Skeletal muscle tissue (tissue), 4 donors: ENCODE data around the gene SOX6. TPM values are rescaled to one million over a fixed set of nuclear protein-coding genes. Genes with fewer than 3 reads are reported as not detected.

Experiments used
- H3K27ac ChIP-seq: one replicate; pipeline ENCODE4 v1.7.0; 2013; ENCODE audit warnings: mild to moderate bottlenecking, low read depth, low read length, inconsistent platforms
- H3K27me3 ChIP-seq, 3 donors: one replicate each; pipeline ENCODE4 v1.7.0; 2013; ENCODE audit warnings: low read length in 3 of 3; ENCODE audit not compliant: control insufficient read depth in 3 of 3, insufficient read depth in 3 of 3
- H3K36me3 ChIP-seq, 3 donors: one replicate each; pipeline ENCODE4 v1.7.0; 2013; ENCODE audit warnings: low read length in 3 of 3; ENCODE audit not compliant: control insufficient read depth in 3 of 3, insufficient read depth in 3 of 3
- H3K4me1 ChIP-seq, 3 donors: one replicate each; pipeline ENCODE4 v1.7.0; 2013; ENCODE audit warnings: low read length in 3 of 3, mild to moderate bottlenecking in 3 of 3; ENCODE audit not compliant: control insufficient read depth in 3 of 3, insufficient read depth in 3 of 3
- H3K4me3 ChIP-seq, 3 donors: one replicate each; pipeline ENCODE4 v1.7.0; 2013; ENCODE audit warnings: low read length in 3 of 3
- H3K9ac ChIP-seq, 3 donors: one replicate each; pipeline ENCODE4 v1.7.0; 2013; ENCODE audit warnings: low read length in 3 of 3, mild to moderate bottlenecking in 3 of 3, moderate library complexity in 2 of 3, low read depth in 1 of 3
- H3K9me3 ChIP-seq, 3 donors: one replicate each; pipeline ENCODE4 v1.7.0; 2013; ENCODE audit warnings: low read length in 3 of 3; ENCODE audit not compliant: control insufficient read depth in 3 of 3
- total RNA-seq: library from RNA; depleted of rRNA; stranded (reverse); fragments of >200 nt; gene quantifications from one replicate; pipeline ENCODE4 v1.2.3, GENCODE V29; 2014
- donor health status: Osteomylitis.

SOX6 gene
- total RNA-seq, 1 donor from 2014 or later, result 50.1 TPM

DNA sequence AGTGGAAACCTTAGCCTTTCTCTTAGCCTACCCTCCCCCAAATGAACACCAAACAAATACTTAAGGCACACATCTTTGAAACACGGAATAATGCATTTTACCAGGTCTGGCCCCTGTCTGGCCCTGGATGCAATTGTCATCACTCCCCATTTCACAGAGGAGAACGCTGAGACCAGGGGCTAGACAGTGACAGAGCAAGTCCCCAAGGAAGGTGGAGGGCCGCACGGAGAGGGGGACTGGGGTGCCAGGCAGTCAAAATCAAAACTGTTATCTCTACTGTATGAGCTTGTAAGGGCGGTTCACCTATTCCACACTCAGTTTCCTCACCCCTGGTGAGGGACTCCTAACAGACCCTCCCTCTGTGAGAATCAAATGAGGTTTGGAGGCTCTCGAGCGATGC lies 414.2 kb downstream of the SOX6 start:
- H3K27ac ChIP-seq, result no peak overlapping the region
- no peaks in the 10 kb centered on the region for H3K27me3 ChIP-seq
- H3K9ac ChIP-seq, result no peak overlapping the region
- H3K4me1 ChIP-seq, result peaks cover 0 to 6% (median 2%) of the 10 kb centered on the region in 3 donors
- H3K9me3 ChIP-seq, result peaks cover 0 to 3% (median 0%) of the 10 kb centered on the region in 3 donors
- H3K36me3 ChIP-seq, result no peaks in the 10 kb centered on the region
- H3K4me3 ChIP-seq, result no peak overlapping the region

DNA sequence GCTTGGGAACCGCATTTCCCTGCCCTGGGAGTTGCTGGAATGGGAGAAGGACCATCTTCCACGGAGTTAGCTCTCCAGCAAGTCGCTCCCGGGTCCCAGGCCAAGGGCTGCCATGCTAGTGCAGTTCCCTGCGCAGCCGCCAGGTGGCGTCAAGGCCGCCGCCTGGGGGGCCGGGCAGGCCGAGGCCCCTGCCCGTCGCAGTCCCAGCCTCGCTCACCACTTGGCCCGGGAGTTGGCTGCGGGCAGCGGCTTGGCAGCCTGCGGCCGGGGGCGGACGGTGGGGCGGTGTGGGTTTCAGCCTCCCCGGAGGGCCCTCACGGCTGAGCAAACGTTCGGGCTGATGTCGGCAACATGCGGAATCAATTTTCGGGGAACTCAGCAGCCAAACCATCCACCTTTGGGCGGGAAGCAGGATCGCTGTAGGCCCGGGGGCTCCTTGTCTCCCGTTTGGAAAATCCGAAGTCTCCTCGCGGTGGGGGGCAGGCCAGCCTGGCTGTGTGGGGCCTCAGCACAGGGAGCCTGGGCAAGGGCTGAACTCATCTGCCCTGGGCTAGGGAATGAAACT lies 415.1 kb downstream of the SOX6 start:
- H3K4me3 ChIP-seq, result peak overlapping the region; percentile 29 to 41 (median 35)
- no peaks in the 10 kb centered on the region for H3K36me3 ChIP-seq

DNA sequence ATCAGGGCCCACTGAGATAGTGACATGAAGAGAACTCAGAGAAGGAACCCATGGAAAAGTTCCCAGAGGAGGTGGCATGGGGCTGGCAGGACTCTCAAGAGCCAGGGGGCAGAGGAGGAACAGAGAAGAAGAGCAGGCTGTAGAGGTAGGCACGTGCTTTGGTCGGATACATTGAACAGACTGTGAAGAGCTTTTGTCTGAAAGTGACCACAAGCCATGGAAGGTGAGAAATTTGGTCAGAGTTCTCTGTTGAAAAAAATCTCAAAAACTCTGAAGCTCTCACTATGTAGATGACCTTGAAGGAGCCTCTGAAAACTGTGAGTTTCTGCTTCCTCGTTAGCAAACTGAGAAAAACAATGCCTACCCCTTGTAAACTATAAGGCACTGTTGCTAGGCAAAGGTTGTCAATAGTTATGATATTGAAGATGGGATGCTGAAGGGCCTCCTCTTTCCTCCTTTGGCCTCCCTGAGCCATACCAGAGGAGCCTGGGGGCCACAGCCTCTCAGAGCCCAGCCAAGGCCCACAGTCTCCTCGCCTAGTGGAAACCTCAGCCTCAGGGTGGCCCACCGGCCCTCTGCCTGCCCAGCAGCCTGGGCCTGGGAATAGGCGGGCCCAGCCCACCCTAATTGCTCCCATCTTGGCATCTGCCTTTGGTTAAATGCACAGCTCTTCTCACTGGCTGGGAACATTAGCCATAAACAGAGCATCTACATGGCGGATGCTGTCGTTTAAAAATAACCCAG lies 415.7 kb downstream of the SOX6 start:
- Histone ChIP-seq H3K4me3 (peak overlapping the region; percentile 29 to 41 (median 35)), H3K27ac (no peak overlapping the region), H3K9me3 (no peaks in the 10 kb centered on the region), H3K4me1 (peaks cover 0 to 6% (median 2%) of the 10 kb centered on the region in 3 donors), H3K27me3 (no peaks in the 10 kb centered on the region), H3K36me3 (no peaks in the 10 kb centered on the region), H3K9ac (peak overlapping the region in 1 of 3 donors; percentile 16)

More for the DNA sequence above, 415.1 kb downstream of the SOX6 start:
- Histone ChIP-seq H3K4me1 (peaks cover 0 to 6% (median 2%) of the 10 kb centered on the region in 3 donors), H3K27me3 (no peaks in the 10 kb centered on the region), H3K27ac (no peak overlapping the region), H3K9me3 (no peaks in the 10 kb centered on the region), H3K9ac (peak overlapping the region in 1 of 3 donors; percentile 16)

DNA sequence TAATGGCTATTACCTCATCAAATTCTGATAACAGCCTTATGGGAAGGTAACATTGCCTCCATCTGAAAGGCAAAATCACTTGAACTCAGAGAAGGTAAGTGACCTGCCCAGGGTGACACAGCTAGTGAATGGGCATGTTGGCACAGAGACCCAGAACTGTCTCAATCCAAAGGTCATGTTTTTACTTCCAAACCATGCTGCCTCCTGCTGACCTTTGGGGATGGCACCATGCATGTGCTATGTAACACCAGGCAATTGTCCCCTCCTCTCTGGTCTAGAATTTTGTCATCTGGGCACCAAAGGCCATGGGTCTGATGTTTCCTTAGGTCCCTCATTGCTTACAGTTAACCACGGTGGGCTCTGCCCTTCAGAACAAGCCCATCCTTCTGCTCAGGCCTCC lies 417.4 kb downstream of the SOX6 start:
- peaks cover 0 to 6% (median 2%) of the 10 kb centered on the region in 3 donors for H3K4me1 ChIP-seq
- no peak overlapping the region for H3K27ac ChIP-seq
- H3K27me3 ChIP-seq, result no peaks in the 10 kb centered on the region
- H3K4me3 ChIP-seq, result no peak overlapping the region
- H3K9ac ChIP-seq, result no peak overlapping the region
- no peaks in the 10 kb centered on the region for H3K36me3 ChIP-seq
- no peaks in the 10 kb centered on the region for H3K9me3 ChIP-seq

DNA sequence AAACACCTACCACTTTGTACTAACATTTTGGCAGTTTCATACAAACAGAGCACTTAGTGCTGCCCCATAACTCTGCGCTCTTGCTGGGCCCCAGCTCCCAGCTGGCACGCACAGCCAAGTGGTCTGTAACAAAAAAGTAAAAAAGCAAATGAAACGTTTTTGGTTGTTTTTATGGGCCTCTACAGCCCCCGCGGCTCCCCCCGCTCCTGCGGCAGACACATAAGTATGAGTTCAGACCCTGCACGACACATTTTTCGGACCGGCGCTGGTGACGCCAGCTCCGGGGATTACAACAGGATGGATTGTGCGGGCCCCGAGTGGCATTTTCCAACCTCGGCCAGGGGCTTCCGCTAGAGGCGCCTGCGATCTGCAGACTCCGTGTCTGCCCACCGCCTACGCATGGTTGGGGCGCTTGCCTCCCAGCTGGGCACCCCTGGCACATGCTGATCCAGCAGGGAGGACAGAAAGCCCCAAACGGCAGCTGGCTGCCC lies 418.2 kb downstream of the SOX6 start:
- H3K4me3 ChIP-seq, result no peak overlapping the region
- peaks cover 0 to 6% (median 2%) of the 10 kb centered on the region in 3 donors for H3K4me1 ChIP-seq
- no peak overlapping the region for H3K9ac ChIP-seq
- H3K27me3 ChIP-seq, result no peaks in the 10 kb centered on the region
- H3K36me3 ChIP-seq, result no peaks in the 10 kb centered on the region
- H3K9me3 ChIP-seq, result no peaks in the 10 kb centered on the region
- no peak overlapping the region for H3K27ac ChIP-seq

DNA sequence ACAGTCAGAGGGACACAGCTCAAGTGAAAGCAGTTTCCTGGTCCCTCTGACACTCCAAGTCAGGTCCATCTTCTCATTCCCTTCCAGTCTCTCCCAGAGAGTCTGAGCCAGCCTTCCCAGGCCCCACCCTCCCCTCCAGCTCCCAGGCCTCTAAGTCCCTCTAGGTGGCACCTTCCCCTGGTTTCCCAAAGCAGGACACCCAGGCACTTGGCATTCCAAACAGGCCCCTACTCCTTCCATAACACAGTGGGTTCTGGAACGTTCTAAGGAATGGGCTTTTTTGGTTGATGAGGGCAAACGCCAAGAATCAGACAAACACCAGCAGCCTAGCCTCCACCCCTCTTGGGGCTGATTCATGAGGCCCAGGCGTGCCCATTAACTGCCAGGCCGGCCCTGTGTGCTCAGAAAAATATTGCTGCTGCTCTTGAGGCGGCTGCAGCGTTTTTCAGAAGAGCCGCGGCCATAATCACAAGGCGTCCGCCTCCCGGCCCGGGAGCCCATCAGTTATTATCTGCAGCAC lies 418.7 kb downstream of the SOX6 start:
- Histone ChIP-seq H3K4me3 (no peak overlapping the region), H3K36me3 (no peaks in the 10 kb centered on the region), H3K9ac (no peak overlapping the region), H3K27me3 (no peaks in the 10 kb centered on the region), H3K4me1 (peaks cover 0 to 6% (median 2%) of the 10 kb centered on the region in 3 donors), H3K27ac (no peak overlapping the region), H3K9me3 (no peaks in the 10 kb centered on the region)

DNA sequence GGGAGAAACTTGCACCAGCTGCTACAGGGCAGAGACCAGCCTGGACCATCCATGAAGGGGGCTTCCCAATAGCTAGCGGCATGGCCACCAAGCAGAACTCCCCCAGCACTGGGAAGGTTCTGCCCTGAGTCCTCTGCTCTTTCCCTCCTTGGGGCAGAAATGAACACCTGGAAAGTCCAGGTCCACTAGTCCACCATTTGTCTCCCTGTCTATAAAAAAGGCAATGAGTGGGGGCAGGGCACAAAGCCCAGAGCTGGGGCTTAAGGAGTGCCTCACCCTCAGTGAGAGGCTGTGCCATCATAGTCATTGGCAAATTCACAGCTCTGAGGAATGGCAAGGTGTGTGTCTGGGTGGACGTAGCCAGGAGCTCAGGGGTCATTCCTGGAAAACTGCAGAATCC lies 420.3 kb downstream of the SOX6 start:
- Histone ChIP-seq H3K9me3 (no peaks in the 10 kb centered on the region), H3K27me3 (no peaks in the 10 kb centered on the region), H3K27ac (no peak overlapping the region), H3K36me3 (no peaks in the 10 kb centered on the region), H3K9ac (no peak overlapping the region), H3K4me1 (peaks cover 0 to 3% (median 2%) of the 10 kb centered on the region in 3 donors), H3K4me3 (no peak overlapping the region)

DNA sequence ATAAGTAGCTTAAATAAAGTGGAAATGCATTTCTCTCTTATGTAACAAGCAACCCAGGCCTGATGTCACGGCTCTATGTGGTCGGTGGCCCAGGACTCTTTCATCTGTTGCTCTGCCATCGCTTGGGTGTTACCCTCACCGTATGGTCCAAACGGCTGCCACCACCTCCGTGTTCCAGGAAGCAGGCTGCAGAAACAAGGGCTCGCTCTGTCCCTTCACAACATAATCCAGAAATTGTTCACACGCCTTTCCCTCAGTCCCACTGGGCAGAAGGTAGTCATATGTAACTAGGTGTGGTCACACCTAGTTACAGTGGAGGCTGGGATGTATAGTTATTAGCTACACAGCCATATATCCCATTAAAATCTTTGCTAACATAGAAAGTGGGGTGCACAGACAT lies 421.0 kb downstream of the SOX6 start:
- H3K27ac ChIP-seq, result no peak overlapping the region
- no peak overlapping the region for H3K4me3 ChIP-seq
- H3K4me1 ChIP-seq, result no peaks in the 10 kb centered on the region
- H3K27me3 ChIP-seq, result no peaks in the 10 kb centered on the region
- no peak overlapping the region for H3K9ac ChIP-seq
- H3K9me3 ChIP-seq, result no peaks in the 10 kb centered on the region
- no peaks in the 10 kb centered on the region for H3K36me3 ChIP-seq

DNA sequence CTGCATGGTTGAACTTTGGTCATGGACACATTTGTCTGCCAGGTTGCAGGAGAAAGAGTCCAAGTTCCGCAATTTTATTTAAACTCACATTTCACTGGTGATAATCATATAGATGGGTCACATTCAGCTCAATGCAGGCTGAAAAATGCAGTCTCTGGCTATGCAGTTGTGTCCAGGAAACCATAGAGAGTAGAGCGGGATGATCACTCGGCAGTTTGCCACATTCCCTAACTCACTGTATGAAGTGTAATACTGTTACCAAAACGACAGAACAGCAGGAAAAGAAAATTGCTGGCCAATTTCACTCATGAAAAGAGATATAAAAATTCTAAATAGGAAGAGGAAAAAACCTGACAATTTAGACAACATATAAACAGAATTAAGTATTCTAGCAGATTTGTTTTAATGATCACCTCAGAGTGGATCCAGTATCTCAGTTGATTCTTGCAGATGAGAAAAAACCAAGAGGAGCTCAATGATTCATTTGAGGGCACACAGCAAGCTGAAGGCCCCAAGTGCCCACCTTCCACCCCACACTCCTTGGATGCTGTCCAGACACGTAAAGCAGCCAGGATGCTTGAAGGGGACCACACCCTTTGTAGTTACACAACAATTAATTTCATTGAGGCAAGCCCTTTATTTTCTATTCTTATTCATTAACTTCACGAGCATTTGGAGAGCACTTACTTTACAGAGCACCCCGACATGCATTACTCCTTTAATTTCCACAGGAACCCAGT lies 422.3 kb downstream of the SOX6 start:
- no peak overlapping the region for H3K9ac ChIP-seq
- H3K27ac ChIP-seq, result no peak overlapping the region
- no peaks in the 10 kb centered on the region for H3K27me3 ChIP-seq
- no peaks in the 10 kb centered on the region for H3K36me3 ChIP-seq
- H3K4me3 ChIP-seq, result no peak overlapping the region
- no peaks in the 10 kb centered on the region for H3K9me3 ChIP-seq
- H3K4me1 ChIP-seq, result no peaks in the 10 kb centered on the region
